ENCODE data around the gene BICDL2. TPM values are rescaled to one million over a fixed set of nuclear protein-coding genes. Genes with fewer than 3 reads are reported as not detected.

BICDL2 gene
- total RNA-seq, 2 donors from 2014 or later: 0.10 TPM; not detected in 1

DNA sequence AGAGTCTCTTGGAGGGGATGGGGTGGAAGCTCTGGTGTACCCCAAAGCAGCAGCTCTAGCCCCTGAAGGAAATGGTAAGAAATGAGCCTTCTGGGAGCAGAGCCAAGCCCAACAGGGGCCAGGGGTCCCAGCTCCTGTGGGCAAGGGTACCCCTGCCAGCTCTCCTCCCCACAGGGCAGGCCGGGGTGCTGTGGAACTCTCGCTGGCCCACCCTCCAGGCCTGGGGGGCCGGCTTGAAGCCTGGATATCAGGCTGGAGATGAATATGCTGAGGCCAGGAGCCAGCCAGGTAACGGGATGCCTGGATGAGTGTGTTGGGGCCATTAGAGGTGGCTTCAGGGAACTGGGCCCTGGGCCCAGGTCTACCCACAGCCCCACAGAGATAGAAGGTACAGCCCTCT lies 36.2 kb downstream of the BICDL2 start:
- no peak for DNase-seq (ENCODE audit: low spot score)
- intact Hi-C loops (cut with DNase I): no loop called here

- no peak for DNase-seq (ENCODE audit: low spot score)
- intact Hi-C loops (cut with DNase I): no loop called here
Observed at GRCh38 chr16:2999929-3000328, 36.8 kb downstream of the BICDL2 start.

GRCh38 chr16:2996298-2996697 lies 40.4 kb downstream of the BICDL2 start:
- intact Hi-C loops (cut with DNase I): no loop called here
- DNase-seq (ENCODE audit: low spot score): no peak

DNA sequence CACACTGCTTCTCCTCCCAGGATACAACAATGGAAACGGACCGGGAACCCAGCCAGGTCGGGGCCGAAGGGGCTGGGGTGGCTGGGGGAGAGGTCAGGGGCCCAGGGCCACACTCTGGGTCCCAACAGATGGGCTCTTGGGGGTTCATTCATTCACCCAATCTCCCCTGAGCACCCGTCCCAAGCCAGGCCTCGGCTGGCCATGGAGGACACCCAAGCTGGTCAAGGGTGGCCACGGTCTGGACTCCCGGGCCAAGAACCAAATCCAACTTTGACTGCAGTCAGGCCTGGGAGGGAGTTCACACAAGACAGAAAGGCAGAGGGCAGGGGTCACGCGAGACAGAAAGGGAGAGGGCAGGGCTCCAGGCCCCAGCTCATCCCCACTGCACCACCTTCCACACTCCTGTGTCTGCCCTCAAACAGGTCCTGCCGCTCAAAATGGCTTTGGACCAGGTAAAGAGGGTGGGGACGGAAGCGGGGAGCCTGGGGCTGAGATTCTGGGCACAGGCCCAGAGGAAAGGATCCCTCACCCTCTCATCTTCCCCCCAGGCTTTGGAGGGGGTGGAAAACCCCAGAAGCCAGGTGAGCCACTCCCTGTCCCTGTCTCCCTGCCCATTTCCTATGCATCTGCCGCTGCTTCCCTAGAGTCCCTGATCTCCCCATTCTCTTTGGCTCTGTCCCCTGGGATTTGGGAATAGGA lies 44.2 kb downstream of the BICDL2 start:
- intact Hi-C loops (cut with DNase I): no loop called here

DNA sequence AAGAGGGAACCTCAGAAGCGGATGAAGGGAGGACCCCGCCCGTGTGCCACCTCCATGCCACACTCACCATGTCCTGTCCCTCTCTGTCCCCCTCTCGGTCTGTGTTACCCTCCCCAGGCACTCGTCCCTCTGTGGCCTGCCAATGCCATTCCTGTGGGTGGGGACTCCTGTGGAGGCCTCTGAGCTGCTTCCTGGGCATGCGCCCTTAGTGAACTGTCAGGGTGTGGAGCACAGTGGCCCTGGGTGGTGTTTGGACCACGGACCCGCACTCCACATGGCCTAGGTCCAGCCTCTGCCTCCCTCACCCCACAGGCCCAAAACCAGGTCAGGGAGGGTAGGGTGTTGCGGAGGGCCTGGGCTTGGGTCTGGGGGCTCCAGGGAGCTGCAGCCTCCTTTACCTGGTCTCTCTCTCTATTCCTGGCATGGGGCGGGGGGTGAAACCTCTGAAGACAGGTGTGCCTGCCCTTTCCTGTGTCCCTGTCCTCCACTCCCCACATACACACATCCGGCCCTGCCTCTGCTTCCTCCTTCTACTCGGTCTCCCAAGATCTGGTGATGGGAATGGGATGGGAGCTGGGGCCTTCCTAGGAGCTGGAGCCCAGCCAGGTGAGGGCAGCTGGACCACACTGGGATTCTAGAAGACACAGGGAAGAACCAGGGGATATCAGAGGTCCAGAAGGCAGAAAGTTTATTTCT lies 45.0 kb downstream of the BICDL2 start:
- intact Hi-C loops (cut with DNase I): no loop called here
- DNase-seq (ENCODE audit: low spot score): no peak

More for the DNA sequence above, 44.2 kb downstream of the BICDL2 start:
- no peak for DNase-seq (ENCODE audit: low spot score)

GRCh38 chr16:2990891-2991290 lies 45.9 kb downstream of the BICDL2 start:
- no peak for DNase-seq (ENCODE audit: low spot score)
- intact Hi-C loops (cut with DNase I): no loop called here

DNA sequence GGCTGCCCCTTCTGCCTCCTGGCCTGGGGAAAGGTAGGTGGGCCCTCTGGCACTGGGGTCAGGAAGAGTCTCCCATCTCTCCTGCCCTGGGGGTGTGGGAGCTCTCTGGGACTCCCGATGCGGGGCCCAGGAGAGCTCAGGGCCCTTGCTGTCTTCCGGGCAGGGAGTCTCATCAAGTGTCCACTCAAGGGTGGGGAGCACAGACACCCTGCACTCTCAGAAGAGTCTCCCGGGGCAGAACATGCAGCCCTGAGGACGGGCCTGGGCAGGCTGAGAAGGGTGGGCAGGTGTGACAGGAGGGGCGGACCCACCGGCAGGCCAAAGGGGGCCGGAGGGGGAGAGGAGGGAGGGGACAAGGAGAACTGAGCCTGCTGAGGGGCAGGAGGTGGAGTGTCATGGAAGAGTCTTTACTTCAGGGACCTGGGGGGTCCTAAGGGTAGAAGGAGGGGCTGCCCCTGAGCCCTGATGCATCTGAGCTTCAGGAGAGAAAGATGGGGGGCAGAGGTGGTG lies 48.1 kb downstream of the BICDL2 start:
- DNase-seq (ENCODE audit: low spot score): no peak
- intact Hi-C loops (cut with DNase I): no loop called here

- DNase-seq (ENCODE audit: low spot score): no peak
- intact Hi-C loops (cut with DNase I): no loop called here
Observed at GRCh38 chr16:2987833-2988232, 48.9 kb downstream of the BICDL2 start.

- intact Hi-C loops (cut with DNase I): no loop called here
- DNase-seq (ENCODE audit: low spot score): no peak
Observed at GRCh38 chr16:2987286-2987685, 49.5 kb downstream of the BICDL2 start.

- intact Hi-C loops (cut with DNase I): no loop called here
- DNase-seq (ENCODE audit: low spot score): no peak
Observed at GRCh38 chr16:2986623-2987188, 50.0 kb downstream of the BICDL2 start.

- intact Hi-C loops (cut with DNase I): no loop called here
- no peak for DNase-seq (ENCODE audit: low spot score)
Observed at GRCh38 chr16:2985893-2986355, 50.8 kb downstream of the BICDL2 start.

GRCh38 chr16:2985462-2985861 lies 51.3 kb downstream of the BICDL2 start:
- no peak for DNase-seq (ENCODE audit: low spot score)
- intact Hi-C loops (cut with DNase I): no loop called here

DNA sequence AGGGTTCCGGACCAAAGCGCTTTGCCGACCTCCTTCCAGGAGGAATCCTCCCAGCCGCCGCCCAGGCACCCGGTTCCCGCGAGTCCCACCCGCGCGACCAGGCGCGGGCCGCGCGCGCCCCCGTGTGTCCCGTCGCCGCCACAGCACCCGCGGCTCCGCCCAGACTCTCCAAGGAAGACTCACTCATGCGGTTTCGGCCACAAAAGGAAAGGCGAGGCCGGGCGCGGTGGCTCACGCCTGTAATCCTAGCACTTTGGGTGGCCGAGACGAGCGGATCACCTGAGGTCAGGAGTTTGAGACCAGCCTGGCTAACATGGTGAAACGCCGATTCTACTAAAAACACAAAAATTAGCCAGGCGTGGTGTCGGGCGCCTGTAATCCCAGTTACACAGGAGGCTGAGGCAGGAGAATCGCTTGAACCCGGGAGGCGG lies 53.0 kb downstream of the BICDL2 start:
- intact Hi-C loops (cut with DNase I): loop anchor here in 1 of 2 donors (2.0 kb wide), 1 partner anchor 41 kb away; no protein-coding TSS in a partner anchor
- DNase-seq (ENCODE audit: low spot score): peak; percentile 94

- DNase-seq (ENCODE audit: low spot score): no peak
- intact Hi-C loops (cut with DNase I): loop anchor here in 1 of 2 donors (2.0 kb wide), 1 partner anchor 40 kb away; no protein-coding TSS in a partner anchor
Observed at GRCh38 chr16:2982402-2982801, 54.3 kb downstream of the BICDL2 start.

GRCh38 chr16:2981899-2982250 lies 54.9 kb downstream of the BICDL2 start:
- DNase-seq (ENCODE audit: low spot score): no peak
- intact Hi-C loops (cut with DNase I): loop anchor here in 1 of 2 donors (2.0 kb wide), 1 partner anchor 39 kb away; no protein-coding TSS in a partner anchor

GRCh38 chr16:2981177-2981898 lies 55.4 kb downstream of the BICDL2 start:
- intact Hi-C loops (cut with DNase I): no loop called here
- DNase-seq (ENCODE audit: low spot score): no peak

GRCh38 chr16:2980227-2981176 lies 56.2 kb downstream of the BICDL2 start, which contains the start of gene PKMYT1:
Gene PKMYT1 (minus strand): TSS chr16:2980446. CDS start chr16:2979657, 789 bp downstream.
- intact Hi-C loops (cut with DNase I): no loop called here
- DNase-seq (ENCODE audit: low spot score): peak; percentile 97

- no peak for DNase-seq (ENCODE audit: low spot score)
- intact Hi-C loops (cut with DNase I): no loop called here
Observed at GRCh38 chr16:2979669-2980226, 57.0 kb downstream of the BICDL2 start.

Data from posterior vena cava (tissue), 2 donors.